ENCODE results near the gene CAB39L.

- no peak for TF ChIP-seq CTCF (IDR thresholded peaks at IDR 0.05)
- no peak for TF ChIP-seq POLR2AphosphoS5 (IDR thresholded peaks at IDR 0.05)
- TF ChIP-seq EP300 (IDR thresholded peaks at IDR 0.05), result no peak
- TF ChIP-seq POLR2A (IDR thresholded peaks at IDR 0.05), result no peak
Measured at GRCh38 chr13:49407936-49408335, 35.9 kb downstream of the CAB39L start.
